Nephron (organoid): ENCODE measurements around the gene TRAPPC3.
A peak's percentile ranks its signal among the peaks of the same experiment; 100 is the strongest.

Source experiments
- H3K27ac Mint-ChIP-seq, 3 experiments: 2 replicates each; pipeline ENCODE4 v1.8.0; 2020; ENCODE audit warnings: mixed read lengths in 3 of 3, mild to moderate bottlenecking in 2 of 3, moderate library complexity in 1 of 3
- H3K27me3 Mint-ChIP-seq: 2 replicates; pipeline ENCODE4 v1.8.0; 2021; ENCODE audit warnings: low read depth, mild to moderate bottlenecking, moderate library complexity, mixed read lengths
- H3K36me3 Mint-ChIP-seq: 2 replicates; pipeline ENCODE4 v1.8.0; 2020; ENCODE audit warnings: low read depth, mixed read lengths
- H3K4me1 Mint-ChIP-seq: 2 replicates; pipeline ENCODE4 v1.8.0; 2020; ENCODE audit warnings: mixed read lengths
- H3K4me3 Mint-ChIP-seq, 3 experiments: 2 replicates each; pipeline ENCODE4 v1.8.0; 2020; ENCODE audit warnings: mild to moderate bottlenecking in 3 of 3, mixed read lengths in 3 of 3, moderate library complexity in 2 of 3
- H3K9me3 Mint-ChIP-seq: 2 replicates; pipeline ENCODE4 v1.8.0; 2020; ENCODE audit warnings: mixed read lengths
- CTCF ChIP-seq, 3 experiments: fragments of 200-600 bp; sonication (generic); IDR thresholded peaks; one replicate each; pipeline ENCODE4 v1.5.0; 2021; ENCODE audit warnings: antibody characterized with exemption in 3 of 3; ENCODE audit not compliant: unreplicated experiment in 3 of 3

Gene TRAPPC3

DNA sequence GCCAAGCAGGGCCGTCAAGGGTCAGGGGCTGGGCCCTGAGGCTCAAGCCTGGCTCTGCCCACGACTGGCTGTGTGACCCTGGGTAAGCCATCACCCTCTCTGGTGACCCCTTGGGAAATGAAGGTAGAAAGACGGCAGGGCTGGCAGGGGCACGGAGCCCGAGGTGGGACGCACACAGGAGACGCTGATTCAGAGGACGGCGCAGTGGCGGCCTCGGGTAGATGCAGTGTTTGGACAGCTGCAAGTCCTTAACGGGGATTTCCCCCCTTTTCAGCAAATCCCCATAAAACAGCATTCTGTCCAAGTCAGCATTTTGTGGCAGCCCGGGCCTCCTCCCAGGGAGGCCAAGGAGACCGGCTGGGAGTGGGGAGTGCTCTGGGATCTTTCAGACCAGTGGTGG, 41.0 kb downstream of the TRAPPC3 start:
- Mint-ChIP-seq H3K27ac (peak overlapping the region in 1 of 3 experiments; percentile 17), H3K36me3 (no peaks in the 10 kb centered on the region), H3K4me3 (no peak overlapping the region), H3K27me3 (peaks cover 4% of the 10 kb centered on the region), H3K9me3 (no peaks in the 10 kb centered on the region), H3K4me1 (peaks cover 14% of the 10 kb centered on the region)
- TF ChIP-seq CTCF (IDR thresholded peaks at IDR 0.05; ENCODE audit: unreplicated experiment in 3 of 3), result no peak

DNA sequence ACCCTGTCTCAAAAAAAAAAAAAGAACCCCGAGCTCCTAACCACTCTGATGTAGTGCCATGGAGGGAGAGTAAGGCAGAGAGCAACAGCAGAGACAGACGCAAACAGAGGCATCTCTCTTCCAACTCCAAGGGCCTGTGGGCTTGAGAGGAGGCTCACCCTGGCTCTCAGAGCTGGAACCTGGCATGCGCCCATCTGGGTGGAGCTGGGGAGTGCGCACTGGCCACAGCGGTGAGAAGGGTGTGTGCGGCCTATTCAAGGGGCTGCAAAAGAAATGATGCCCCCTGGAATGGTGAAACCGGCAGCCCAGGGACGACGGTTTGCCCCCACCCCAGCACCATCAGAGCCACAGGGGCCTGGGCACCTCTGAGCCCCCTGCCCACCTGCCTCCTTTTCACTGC, 41.9 kb downstream of the TRAPPC3 start:
- Mint-ChIP-seq H3K4me1 (peaks cover 14% of the 10 kb centered on the region), H3K36me3 (no peaks in the 10 kb centered on the region), H3K27me3 (peaks cover 4% of the 10 kb centered on the region), H3K9me3 (no peaks in the 10 kb centered on the region), H3K27ac (no peak overlapping the region), H3K4me3 (no peak overlapping the region)
- no peak for TF ChIP-seq CTCF (IDR thresholded peaks at IDR 0.05; ENCODE audit: unreplicated experiment in 3 of 3)

- Mint-ChIP-seq H3K4me3 (no peak overlapping the region), H3K36me3 (no peaks in the 10 kb centered on the region), H3K9me3 (no peaks in the 10 kb centered on the region), H3K4me1 (peaks cover 14% of the 10 kb centered on the region), H3K27ac (no peak overlapping the region), H3K27me3 (peaks cover 4% of the 10 kb centered on the region)
- TF ChIP-seq CTCF (IDR thresholded peaks at IDR 0.05; ENCODE audit: unreplicated experiment in 3 of 3), result no peak
These were observed 43.0 kb downstream of the TRAPPC3 start for GRCh38 chr1:36106269-36106668.

DNA sequence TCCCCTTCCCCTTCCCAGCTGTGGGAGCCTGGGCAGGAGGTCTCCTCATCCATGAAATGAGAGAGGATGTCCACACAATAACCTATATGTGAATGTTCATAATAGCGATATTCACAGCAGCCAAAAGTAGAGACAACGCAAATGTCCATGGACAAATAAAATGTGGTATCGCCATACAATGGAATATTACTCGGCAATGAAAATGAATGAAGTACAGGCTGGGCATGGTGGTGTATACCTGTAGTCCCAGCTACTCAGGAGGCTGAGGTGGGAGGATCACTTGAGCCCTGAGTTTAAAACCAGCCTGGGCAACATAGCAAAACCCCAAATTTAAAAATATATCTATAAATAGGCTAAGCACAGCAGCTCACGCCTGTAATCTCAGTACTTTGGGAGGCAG, 47.7 kb downstream of the TRAPPC3 start:
- TF ChIP-seq CTCF (IDR thresholded peaks at IDR 0.05; ENCODE audit: unreplicated experiment in 3 of 3), result no peak
- Mint-ChIP-seq H3K4me1 (peaks cover 1% of the 10 kb centered on the region), H3K27ac (peak overlapping the region in 1 of 3 experiments; percentile 29), H3K27me3 (no peaks in the 10 kb centered on the region), H3K9me3 (no peaks in the 10 kb centered on the region), H3K4me3 (no peak overlapping the region), H3K36me3 (no peaks in the 10 kb centered on the region)

DNA sequence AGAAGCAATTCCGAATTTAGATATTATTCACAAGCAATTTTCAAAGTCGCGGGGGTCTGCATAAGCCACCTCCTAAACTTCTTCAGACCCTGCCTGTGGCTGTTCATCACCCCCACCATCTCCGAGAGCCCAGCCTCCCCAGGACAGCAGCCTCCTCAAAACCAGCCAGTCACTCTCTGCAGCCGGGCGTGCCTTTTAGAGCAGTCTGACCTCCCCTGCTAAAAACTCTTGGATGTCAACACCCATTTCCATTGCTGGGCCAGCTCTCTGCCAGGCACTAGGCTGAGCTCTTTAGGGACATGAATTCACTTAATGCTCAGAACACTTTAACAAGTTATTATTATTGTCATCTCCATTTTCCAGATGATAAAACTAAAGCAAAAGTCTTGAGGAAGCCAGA, 48.9 kb downstream of the TRAPPC3 start:
- no peaks in the 10 kb centered on the region for H3K36me3 Mint-ChIP-seq
- peaks cover 5% of the 10 kb centered on the region for H3K4me1 Mint-ChIP-seq
- no peaks in the 10 kb centered on the region for H3K27me3 Mint-ChIP-seq
- no peak for TF ChIP-seq CTCF (IDR thresholded peaks at IDR 0.05; ENCODE audit: unreplicated experiment in 3 of 3)
- peak overlapping the region in 1 of 3 experiments; percentile 33 for H3K27ac Mint-ChIP-seq
- H3K4me3 Mint-ChIP-seq, result no peak overlapping the region
- H3K9me3 Mint-ChIP-seq, result no peaks in the 10 kb centered on the region

GRCh38 chr1:36099681-36100341, 49.5 kb downstream of the TRAPPC3 start:
- no peaks in the 10 kb centered on the region for H3K36me3 Mint-ChIP-seq
- TF ChIP-seq CTCF (IDR thresholded peaks at IDR 0.05; ENCODE audit: unreplicated experiment in 3 of 3), result peak; percentile 77 to 91 (median 91)

More at GRCh38 chr1:36099681-36100341, 49.5 kb downstream of the TRAPPC3 start:
- Mint-ChIP-seq H3K9me3 (no peaks in the 10 kb centered on the region), H3K4me1 (peaks cover 5% of the 10 kb centered on the region), H3K4me3 (no peak overlapping the region), H3K27me3 (no peaks in the 10 kb centered on the region), H3K27ac (peak overlapping the region in 2 of 3 experiments; percentile 33 to 44)
